ENCODE measurements around the gene SMOC1. TPM values are rescaled to one million over a fixed set of nuclear protein-coding genes. Genes with fewer than 3 reads are reported as not detected.

The SMOC1 gene
- total RNA-seq, 1 donor from 2014 or later: not detected

DNA sequence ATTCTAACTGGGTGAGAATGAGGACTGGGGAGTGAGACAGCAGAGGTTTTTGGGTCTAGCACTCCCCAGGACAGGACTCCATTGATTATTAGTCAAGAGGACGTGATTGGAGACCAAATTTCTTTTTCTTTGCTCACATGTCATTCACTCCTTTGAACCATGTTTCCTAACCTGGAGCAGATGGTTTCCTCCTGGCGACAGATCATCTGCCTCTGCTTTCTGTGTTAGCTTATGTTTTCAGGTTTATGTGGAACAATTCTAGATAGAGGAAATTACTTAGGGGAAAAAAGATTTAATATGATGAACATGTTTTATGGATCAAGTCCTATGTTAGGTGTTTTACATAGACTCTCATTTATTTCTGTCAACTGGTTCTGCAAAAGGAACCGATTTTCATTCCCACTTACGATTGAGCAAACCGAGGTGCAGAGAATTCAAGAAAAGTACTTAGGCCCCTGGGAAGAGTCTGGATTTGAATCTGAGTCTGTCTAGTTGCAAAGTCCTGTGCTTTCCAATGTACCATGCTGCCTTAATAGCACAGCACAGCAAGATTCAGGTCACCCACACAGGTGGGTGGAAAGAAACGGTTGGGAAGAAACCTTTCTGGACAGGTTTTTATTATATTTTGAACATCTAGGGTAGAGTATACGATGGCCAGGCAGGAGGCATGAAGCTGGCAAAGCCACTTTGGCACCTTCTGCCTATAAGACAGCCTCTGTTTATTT is 30.8 kb downstream of the SMOC1 start:
- ATAC-seq (ENCODE audit: low read depth): no peak
- Mint-ChIP-seq H3K4me3 (no peak overlapping the region), H3K4me1 (no peaks in the 10 kb centered on the region), H3K9me3 (no peaks in the 10 kb centered on the region), H3K27me3 (peaks cover 5% of the 10 kb centered on the region), H3K27ac (no peak overlapping the region), H3K36me3 (ENCODE audit: low read depth) (no peaks in the 10 kb centered on the region)
- POLR2A ChIA-PET: no interaction called here
- DNase-seq: no peak
- TF ChIP-seq, protein P1, sequence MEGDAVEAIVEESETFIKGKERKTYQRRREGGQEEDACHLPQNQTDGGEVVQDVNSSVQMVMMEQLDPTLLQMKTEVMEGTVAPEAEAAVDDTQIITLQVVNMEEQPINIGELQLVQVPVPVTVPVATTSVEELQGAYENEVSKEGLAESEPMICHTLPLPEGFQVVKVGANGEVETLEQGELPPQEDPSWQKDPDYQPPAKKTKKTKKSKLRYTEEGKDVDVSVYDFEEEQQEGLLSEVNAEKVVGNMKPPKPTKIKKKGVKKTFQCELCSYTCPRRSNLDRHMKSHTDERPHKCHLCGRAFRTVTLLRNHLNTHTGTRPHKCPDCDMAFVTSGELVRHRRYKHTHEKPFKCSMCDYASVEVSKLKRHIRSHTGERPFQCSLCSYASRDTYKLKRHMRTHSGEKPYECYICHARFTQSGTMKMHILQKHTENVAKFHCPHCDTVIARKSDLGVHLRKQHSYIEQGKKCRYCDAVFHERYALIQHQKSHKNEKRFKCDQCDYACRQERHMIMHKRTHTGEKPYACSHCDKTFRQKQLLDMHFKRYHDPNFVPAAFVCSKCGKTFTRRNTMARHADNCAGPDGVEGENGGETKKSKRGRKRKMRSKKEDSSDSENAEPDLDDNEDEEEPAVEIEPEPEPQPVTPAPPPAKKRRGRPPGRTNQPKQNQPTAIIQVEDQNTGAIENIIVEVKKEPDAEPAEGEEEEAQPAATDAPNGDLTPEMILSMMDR (IDR thresholded peaks at IDR 0.05): no peak
- intact Hi-C loops (cut with micrococcal nuclease): no loop called here
- CTCF ChIA-PET: no interaction called here

DNA sequence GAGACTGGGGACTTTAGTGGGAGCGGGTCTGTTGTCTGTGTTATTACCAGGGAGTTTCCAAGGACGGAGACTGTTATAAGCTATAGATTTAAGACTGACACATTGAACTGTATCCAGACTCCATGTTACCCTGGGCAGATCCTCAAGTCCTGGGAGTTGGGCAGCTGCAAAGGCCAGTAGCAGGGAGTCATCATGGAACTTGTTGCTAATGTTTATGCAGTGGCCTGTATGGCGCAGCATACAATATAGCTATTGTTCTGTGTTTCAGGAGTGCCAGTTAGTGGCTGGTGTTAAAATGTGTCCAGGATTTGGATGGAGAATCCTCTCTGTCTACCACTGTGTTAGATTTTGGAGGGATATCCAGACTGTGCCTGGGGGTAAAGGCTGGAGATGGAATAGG is 31.7 kb downstream of the SMOC1 start:
- Mint-ChIP-seq H3K27me3 (peaks cover 10% of the 10 kb centered on the region), H3K27ac (no peak overlapping the region), H3K9me3 (no peaks in the 10 kb centered on the region), H3K4me1 (no peaks in the 10 kb centered on the region), H3K4me3 (no peak overlapping the region), H3K36me3 (ENCODE audit: low read depth) (no peaks in the 10 kb centered on the region)
- intact Hi-C loops (cut with micrococcal nuclease): no loop called here
- no peak for ATAC-seq (ENCODE audit: low read depth)
- ChIA-PET POLR2A (no interaction called here), CTCF (no interaction called here)
- no peak for DNase-seq
- TF ChIP-seq, protein P1 (IDR thresholded peaks at IDR 0.05): no peak

DNA sequence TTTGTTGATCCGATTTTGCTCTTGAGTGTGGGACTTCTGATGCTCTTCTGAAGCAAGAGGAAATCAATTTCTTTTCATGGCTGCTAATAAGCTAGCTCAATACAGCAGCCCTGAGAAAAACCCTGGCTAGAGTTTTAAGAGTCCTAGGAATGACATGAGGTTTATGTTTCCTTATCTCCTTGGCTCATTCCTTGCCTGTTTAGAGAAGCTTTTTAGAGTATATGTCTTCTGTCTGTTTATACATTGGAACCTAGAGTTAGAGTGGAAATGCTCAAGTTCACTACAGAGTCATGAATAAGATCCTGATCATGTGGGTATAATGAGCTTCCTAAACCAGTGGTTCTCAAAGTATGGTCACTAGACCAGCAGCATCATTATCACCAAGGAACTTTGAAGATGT is 34.5 kb downstream of the SMOC1 start:
- H3K27ac Mint-ChIP-seq: no peak overlapping the region
- POLR2A ChIA-PET: no interaction called here

DNA sequence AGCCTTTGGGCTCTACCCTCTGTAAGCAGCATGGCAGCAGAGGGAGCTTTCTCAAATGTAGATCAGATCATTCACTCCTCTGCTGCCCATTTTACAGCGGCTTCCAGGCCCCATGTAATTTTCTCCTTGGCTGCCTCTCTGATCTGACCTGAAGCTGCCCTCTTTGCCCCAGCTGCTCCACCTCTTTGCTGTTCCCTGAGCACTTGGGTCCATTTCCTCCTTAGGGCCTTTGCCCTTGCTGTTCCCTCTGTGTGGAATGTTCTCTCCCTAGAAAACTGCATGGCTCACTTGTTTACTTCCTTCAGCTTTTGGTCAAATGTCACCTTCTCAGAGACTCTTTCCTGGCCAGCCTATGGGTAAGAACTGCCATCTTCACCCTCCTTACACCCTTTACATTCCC is 37.2 kb downstream of the SMOC1 start:
- peaks cover 11% of the 10 kb centered on the region for H3K27me3 Mint-ChIP-seq
- ATAC-seq (ENCODE audit: low read depth) (no peak), DNase-seq (no peak)
- no peaks in the 10 kb centered on the region for H3K36me3 Mint-ChIP-seq (ENCODE audit: low read depth)
- CTCF ChIA-PET: no interaction called here
- intact Hi-C loops (cut with micrococcal nuclease): no loop called here
- H3K27ac Mint-ChIP-seq: no peak overlapping the region
- TF ChIP-seq, protein P1 (IDR thresholded peaks at IDR 0.05): no peak
- POLR2A ChIA-PET: no interaction called here
- H3K4me1 Mint-ChIP-seq: no peaks in the 10 kb centered on the region
- H3K4me3 Mint-ChIP-seq: no peak overlapping the region
- no peaks in the 10 kb centered on the region for H3K9me3 Mint-ChIP-seq

More for the DNA sequence above, 34.5 kb downstream of the SMOC1 start:
- H3K9me3 Mint-ChIP-seq: no peaks in the 10 kb centered on the region
- intact Hi-C loops (cut with micrococcal nuclease): no loop called here
- DNase-seq (no peak), ATAC-seq (ENCODE audit: low read depth) (no peak)
- CTCF ChIA-PET: no interaction called here
- no peaks in the 10 kb centered on the region for H3K36me3 Mint-ChIP-seq (ENCODE audit: low read depth)
- no peak overlapping the region for H3K4me3 Mint-ChIP-seq
- TF ChIP-seq, protein P1 (IDR thresholded peaks at IDR 0.05): no peak
- no peaks in the 10 kb centered on the region for H3K4me1 Mint-ChIP-seq
- H3K27me3 Mint-ChIP-seq: peaks cover 15% of the 10 kb centered on the region

DNA sequence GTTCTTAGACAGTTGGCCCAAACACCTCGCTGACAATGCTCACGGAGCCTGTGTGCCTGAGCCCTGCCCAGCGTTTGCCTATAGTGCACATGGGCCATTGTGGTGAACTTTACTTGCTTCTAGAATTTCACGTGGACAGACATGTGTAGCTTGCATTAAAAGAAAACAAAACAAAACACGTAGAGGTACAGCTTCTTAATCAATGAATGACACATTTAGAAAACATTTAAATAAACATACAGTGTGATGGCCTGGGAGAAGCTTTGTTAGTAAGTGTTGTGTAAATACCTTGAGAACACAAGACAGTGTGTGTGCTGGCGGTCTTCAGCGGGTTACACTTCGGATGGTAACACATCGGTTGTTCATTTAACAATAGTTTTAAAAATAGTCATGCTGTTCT is 38.1 kb downstream of the SMOC1 start:
- ChIA-PET POLR2A (no interaction called here), CTCF (no interaction called here)
- no peaks in the 10 kb centered on the region for H3K9me3 Mint-ChIP-seq
- H3K4me3 Mint-ChIP-seq: no peak overlapping the region
- peaks cover 11% of the 10 kb centered on the region for H3K27me3 Mint-ChIP-seq
- TF ChIP-seq, protein P1 (IDR thresholded peaks at IDR 0.05): no peak
- no peaks in the 10 kb centered on the region for H3K4me1 Mint-ChIP-seq
- ATAC-seq (ENCODE audit: low read depth) (no peak), DNase-seq (no peak)
- H3K27ac Mint-ChIP-seq: no peak overlapping the region
- no peaks in the 10 kb centered on the region for H3K36me3 Mint-ChIP-seq (ENCODE audit: low read depth)
- intact Hi-C loops (cut with micrococcal nuclease): no loop called here

Measured in activated B cell treated with CpG ODN at 0.5 μM for 24 hours (primary cell).